Stromal cell of bone marrow (primary cell): ENCODE measurements around the gene TTL.
"Not testable (repeated sequence)": the region's sequence is repeated elsewhere in the genome, so short reads cannot be mapped to it uniquely, and the experiment has no call there.

ENCODE experiments used
- DNase-seq: peaks from one replicate; pipeline ENCODE4 v3.0.0-alpha.2; 2012; ENCODE audit warnings: low read depth

The TTL gene

GRCh38 chr2:112474844-112475486 is 7.0 kb upstream of the TTL start:
- DNase-seq = peak; percentile 40

- DNase-seq = no peak
Observed at GRCh38 chr2:112476434-112476833, 5.5 kb upstream of the TTL start.

GRCh38 chr2:112480530-112481049 is 1.4 kb upstream of the TTL start:
- DNase-seq = no peak

- DNase-seq = peak; percentile 71
Observed at GRCh38 chr2:112481050-112481527, 867 bp upstream of the TTL start.

GRCh38 chr2:112482309-112483041 is 519 bp downstream of the TTL start:
- DNase-seq = no peak

GRCh38 chr2:112483042-112483473 is 1.1 kb downstream of the TTL start:
- DNase-seq = no peak

GRCh38 chr2:112483831-112484230 is 1.9 kb downstream of the TTL start:
- no peak for DNase-seq

- DNase-seq = no peak
Observed at GRCh38 chr2:112485849-112486248, 3.9 kb downstream of the TTL start.

- no peak for DNase-seq
Observed at GRCh38 chr2:112486895-112487294, 4.9 kb downstream of the TTL start.

- no peak for DNase-seq
Observed at GRCh38 chr2:112487444-112487961, 5.5 kb downstream of the TTL start.

- no peak for DNase-seq
Observed at GRCh38 chr2:112488201-112488600, 6.2 kb downstream of the TTL start.

- no peak for DNase-seq
Observed at GRCh38 chr2:112491946-112492345, 10.0 kb downstream of the TTL start.

- DNase-seq = no peak
Observed at GRCh38 chr2:112493048-112493447, 11.1 kb downstream of the TTL start.

GRCh38 chr2:112493858-112494648 is 12.1 kb downstream of the TTL start:
- DNase-seq = peak; percentile 63

- no peak for DNase-seq
Observed at GRCh38 chr2:112494828-112495227, 12.9 kb downstream of the TTL start.

- not testable (repeated sequence) for DNase-seq
Observed at GRCh38 chr2:112495878-112496277, 13.9 kb downstream of the TTL start.

GRCh38 chr2:112500850-112501484 is 19.0 kb downstream of the TTL start:
- peak; percentile 29 for DNase-seq

GRCh38 chr2:112509239-112509998 is 27.5 kb downstream of the TTL start:
- DNase-seq = not testable (repeated sequence)

GRCh38 chr2:112516801-112517200 is 34.8 kb downstream of the TTL start:
- no peak for DNase-seq

- DNase-seq = no peak
Observed at GRCh38 chr2:112518807-112519206, 36.9 kb downstream of the TTL start.

- DNase-seq = no peak
Observed at GRCh38 chr2:112519506-112519905, 37.5 kb downstream of the TTL start.
